ENCODE measurements around the gene ADRA2C.

The ADRA2C gene

DNA sequence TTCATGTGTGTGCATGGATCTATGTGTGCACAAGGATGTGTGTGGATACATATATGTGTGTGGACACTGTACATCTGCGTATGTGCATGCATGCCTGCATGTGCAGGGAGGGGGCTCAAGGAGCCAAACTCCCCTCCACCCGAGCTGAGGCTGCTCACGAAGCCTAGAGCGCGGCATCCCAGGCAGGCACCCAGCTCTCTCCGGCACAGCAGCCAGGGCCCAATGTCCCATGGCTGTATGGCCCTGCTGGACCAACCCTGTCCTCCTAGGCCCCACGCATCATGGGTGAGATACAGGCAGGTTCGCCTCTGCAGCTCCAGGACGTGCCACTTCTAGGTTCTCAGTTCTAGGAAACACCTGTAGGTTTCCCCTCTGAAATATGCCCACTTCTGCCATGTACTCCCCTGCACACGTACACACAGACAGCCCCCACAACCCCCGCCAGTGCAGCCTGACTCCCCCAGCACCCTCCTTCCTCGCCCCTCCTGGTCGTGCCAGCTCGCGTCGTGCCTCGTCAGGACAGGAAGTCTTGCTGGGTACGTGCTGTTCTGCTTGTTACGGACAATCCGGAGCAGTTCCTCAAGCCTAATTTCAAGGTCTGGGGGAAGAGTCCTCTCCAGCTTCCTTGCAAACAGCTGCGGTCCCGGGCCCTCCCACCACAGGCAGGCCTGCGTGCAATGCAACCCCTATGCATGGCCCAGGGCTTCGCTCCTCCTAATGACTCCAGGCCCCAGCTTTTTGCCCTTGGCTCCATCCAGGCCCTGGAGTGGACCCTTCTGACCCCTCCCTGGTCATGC lies 3.2 kb upstream of the ADRA2C start:
- DNase-seq, result no peak

GRCh38 chr4:3765271-3766035 lies 732 bp upstream of the ADRA2C start:
- DNase-seq, result no peak

- no peak for DNase-seq
Measured at GRCh38 chr4:3766785-3767569, 792 bp downstream of the ADRA2C start.

DNA sequence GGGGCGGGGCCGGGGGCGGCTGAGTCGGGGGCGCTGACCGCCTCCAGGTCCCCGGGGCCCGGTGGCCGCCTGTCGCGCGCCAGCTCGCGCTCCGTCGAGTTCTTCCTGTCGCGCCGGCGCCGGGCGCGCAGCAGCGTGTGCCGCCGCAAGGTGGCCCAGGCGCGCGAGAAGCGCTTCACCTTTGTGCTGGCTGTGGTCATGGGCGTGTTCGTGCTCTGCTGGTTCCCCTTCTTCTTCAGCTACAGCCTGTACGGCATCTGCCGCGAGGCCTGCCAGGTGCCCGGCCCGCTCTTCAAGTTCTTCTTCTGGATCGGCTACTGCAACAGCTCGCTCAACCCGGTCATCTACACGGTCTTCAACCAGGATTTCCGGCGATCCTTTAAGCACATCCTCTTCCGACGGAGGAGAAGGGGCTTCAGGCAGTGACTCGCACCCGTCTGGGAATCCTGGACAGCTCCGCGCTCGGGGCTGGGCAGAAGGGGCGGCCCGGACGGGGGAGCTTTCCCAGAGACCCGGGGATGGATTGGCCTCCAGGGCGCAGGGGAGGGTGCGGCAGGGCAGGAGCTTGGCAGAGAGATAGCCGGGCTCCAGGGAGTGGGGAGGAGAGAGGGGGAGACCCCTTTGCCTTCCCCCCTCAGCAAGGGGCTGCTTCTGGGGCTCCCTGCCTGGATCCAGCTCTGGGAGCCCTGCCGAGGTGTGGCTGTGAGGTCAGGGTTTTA lies 1.5 kb downstream of the ADRA2C start:
- DNase-seq, result no peak

GRCh38 chr4:3768842-3769641 lies 2.9 kb downstream of the ADRA2C start:
- no peak for DNase-seq

- no peak for DNase-seq
Measured at GRCh38 chr4:3769642-3770184, 3.5 kb downstream of the ADRA2C start.

DNA sequence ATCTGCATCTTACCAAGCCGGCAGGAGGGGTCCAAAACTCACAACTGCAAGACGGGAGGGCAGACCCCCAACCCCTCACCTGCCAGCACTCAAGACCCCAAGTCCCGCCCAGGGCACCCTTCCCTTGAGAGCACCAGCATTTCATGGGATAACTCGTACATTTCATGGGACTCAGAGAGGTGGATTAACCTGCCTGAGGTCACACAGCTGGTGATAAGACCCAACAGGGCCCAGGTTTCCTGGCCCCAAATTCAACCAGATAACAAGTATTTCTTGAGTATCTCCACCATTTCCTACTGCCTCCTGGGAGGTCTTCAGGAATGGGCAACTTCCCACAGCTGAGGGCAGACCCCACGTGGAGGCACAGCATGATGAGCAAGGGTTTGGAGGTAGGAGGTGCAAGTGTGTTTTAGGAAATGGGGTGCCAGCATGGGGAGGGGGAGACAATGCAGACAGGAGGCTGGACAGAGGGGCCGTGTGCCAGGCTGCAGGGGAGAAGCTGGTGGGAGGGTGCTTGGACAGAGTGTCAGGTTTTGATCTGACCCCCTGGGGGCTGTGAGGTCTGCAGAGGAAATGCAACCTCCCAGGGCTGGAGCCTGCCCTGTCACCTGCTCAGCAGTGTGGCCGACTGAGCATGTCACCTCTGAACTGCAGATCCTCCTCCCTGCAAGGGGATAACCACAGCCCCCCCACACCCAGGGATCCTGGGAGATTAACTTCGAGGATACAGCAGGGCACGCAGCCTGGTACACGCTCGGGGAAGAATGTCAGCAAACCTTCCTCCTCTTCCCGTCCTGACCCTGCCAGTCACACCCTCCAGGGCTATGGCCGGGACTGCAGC lies 4.4 kb downstream of the ADRA2C start:
- DNase-seq, result no peak

DNA sequence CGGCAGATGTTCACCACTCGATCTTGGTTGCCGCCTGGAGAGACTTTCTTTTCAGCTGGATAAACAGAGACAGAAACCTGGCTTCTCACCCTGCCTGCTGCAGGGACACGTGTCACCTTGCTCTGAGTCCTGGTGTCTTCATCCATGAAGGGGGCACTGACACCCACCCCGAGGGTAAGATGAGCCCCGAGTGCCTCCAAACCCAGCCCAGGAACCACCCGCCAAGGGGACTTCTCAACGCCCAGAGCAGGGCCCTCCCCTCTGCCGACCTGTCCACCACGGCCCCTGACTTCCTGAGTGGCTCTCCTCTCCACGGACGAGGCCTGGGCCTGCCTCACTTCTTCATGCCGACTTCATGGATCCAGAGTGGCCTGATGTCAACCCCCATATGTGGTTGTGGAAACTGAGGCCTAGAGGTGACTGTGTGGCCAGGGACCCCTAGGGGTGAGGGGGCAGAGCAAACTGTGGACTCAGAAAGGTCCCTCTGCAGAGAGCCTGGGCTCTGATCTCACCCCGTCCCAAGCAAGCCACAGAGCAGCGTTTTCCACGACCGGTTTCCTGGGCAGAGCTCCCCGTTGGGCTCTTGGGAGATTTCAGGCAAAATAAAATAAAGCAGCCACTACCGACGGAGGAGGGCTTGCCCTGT lies 5.1 kb downstream of the ADRA2C start:
- no peak for DNase-seq

DNA sequence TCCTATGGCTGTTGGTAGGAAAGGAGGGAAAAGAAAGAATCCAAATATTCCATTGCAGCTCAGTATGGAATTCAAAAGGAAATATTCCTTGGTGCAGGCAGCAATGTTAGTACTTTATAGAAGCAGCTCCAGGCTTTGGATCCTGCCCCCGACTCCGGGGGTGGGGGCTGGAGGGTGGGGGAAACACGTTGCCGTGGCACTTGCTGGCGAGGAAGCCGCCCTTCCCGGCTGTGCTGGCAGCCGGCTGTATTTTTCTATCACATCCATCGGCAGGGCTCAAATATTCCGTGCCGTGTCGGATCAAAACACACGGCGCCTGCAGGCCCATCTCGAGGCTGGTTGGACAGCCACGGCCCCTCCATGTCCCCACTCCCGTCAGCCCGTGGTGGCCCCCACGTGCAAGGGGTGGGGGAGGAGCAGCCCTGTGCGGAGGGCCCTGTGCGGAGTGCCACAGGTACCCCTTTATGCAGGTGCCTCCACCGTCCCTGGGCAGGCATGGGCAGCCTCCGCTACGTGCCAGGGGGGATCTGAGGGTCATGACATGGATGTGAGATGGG lies 5.8 kb downstream of the ADRA2C start:
- no peak for DNase-seq

- DNase-seq, result no peak
Measured at GRCh38 chr4:3772632-3773031, 6.4 kb downstream of the ADRA2C start.

DNA sequence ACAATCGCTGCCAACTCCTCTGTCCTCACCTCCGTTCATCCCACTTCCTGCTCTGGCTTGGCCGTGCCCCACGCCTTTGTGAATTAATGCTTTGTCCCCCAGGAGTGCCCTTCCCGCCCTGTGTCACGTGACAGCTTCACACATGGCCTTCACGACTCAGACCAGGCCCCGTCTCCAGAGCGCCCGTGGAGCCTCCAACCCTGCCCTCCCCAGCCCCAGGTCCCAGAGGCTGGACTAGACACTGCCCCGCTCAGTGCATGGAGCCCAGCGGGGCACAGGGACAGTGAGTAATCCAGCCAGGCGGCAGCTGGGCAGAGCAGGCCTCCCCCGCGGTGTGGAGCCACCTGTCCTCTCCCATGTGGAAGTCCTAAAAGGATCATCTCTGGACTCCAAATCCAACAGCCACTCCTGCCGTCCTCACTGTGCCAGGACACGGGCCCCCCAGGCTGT lies 7.4 kb downstream of the ADRA2C start:
- no peak for DNase-seq

GRCh38 chr4:3774253-3774883 lies 8.2 kb downstream of the ADRA2C start:
- no peak for DNase-seq

DNA sequence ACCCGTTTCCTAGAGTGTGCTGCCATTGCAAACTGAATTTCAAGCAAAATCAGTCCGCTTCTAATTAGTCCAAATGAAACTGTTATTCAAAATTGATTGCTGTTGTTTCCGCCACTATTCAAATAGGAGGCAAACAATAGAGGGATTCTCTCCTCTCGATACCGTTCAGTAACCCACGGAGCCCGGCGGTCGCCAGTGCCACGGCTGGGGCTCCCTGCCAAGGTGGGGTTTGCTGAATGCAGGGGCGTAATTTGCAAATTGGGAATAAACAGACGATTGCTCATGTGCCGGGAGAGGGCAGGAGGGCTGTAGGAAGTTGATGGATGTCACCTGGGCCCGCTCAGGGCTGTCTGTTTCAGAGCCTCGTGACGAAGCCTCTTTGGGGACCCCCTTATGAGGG lies 8.8 kb downstream of the ADRA2C start:
- no peak for DNase-seq

- DNase-seq, result no peak
Measured at GRCh38 chr4:3775576-3775975, 9.4 kb downstream of the ADRA2C start.

DNA sequence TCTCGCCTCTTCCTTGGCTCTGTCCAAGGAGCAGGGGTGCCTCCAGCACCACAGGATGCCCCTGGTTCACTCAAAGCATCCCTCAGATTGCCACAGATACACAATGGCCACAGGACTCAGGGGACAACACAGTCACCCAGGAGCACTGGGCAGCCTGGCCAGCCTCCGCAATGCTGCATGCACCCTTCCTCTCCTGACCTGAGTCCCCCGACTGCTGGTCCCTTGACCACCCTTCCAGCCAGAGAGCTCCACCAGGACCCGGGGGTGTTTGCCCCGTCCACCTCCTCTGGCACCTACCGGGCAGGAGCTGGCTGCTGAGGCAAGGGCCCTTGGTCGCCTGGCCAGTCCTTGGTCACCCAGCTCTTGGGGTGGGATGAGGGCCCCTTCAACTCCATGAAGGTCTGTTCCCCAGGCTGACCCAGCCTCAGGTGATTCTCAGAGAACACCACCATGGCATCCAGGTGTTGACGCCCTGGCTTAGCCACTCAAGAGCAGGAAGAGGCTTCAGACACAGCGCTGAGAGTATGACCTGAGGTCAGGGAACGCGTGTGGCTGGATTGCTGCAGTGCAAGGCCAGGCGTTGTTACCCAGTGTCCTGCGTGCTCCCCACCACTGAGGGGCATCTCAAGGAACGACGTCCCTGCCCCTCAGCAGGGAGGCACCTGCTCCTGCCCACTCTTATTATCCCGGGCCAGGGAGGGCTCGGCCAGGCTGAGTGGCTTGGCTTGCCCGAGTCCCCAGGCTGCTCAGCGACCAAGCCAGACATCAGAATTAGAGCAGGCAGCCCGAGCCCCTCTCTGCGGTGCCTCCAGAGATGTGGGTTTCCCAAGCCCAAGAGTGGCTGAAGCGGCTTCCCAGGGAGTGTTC lies 10.2 kb downstream of the ADRA2C start:
- DNase-seq, result no peak

DNA sequence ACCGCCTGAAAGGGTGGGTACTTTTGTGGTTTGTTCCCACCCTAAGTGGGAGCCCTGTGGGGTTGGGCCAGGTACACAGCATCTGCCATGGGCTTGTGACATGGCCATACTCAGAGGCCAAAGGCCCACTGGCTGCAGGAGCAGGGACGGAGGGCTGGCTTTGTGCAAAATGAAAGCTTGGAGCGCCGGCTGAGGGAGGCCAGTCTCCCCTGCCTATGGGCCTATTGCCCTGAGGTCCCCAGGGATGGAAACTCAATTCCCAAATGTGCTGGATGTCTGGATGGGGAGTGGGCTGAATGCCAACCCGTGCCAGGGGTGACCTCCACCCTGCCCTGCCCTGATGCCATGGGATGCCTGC lies 10.8 kb downstream of the ADRA2C start:
- DNase-seq, result no peak

- DNase-seq, result no peak
Measured at GRCh38 chr4:3777669-3778068, 11.5 kb downstream of the ADRA2C start.

- no peak for DNase-seq
Measured at GRCh38 chr4:3779509-3779908, 13.3 kb downstream of the ADRA2C start.

All from RPMI8226 (cell line).